Nephron (organoid): ENCODE measurements around the gene GALNT9.
A peak's percentile ranks its signal among the peaks of the same experiment; 100 is the strongest.

Experiments used
- H3K27ac Mint-ChIP-seq, 3 experiments: 2 replicates each; pipeline ENCODE4 v1.8.0; 2020; ENCODE audit warnings: mixed read lengths in 3 of 3, mild to moderate bottlenecking in 2 of 3, moderate library complexity in 1 of 3
- H3K27me3 Mint-ChIP-seq: 2 replicates; pipeline ENCODE4 v1.8.0; 2021; ENCODE audit warnings: low read depth, mild to moderate bottlenecking, moderate library complexity, mixed read lengths
- H3K36me3 Mint-ChIP-seq: 2 replicates; pipeline ENCODE4 v1.8.0; 2020; ENCODE audit warnings: low read depth, mixed read lengths
- H3K4me1 Mint-ChIP-seq: 2 replicates; pipeline ENCODE4 v1.8.0; 2020; ENCODE audit warnings: mixed read lengths
- H3K4me3 Mint-ChIP-seq, 3 experiments: 2 replicates each; pipeline ENCODE4 v1.8.0; 2020; ENCODE audit warnings: mild to moderate bottlenecking in 3 of 3, mixed read lengths in 3 of 3, moderate library complexity in 2 of 3
- H3K9me3 Mint-ChIP-seq: 2 replicates; pipeline ENCODE4 v1.8.0; 2020; ENCODE audit warnings: mixed read lengths
- CTCF ChIP-seq, 3 experiments: fragments of 200-600 bp; sonication (generic); IDR thresholded peaks; one replicate each; pipeline ENCODE4 v1.5.0; 2021; ENCODE audit warnings: antibody characterized with exemption in 3 of 3; ENCODE audit not compliant: unreplicated experiment in 3 of 3

The GALNT9 gene

GRCh38 chr12:132182206-132182710, 147.1 kb downstream of the GALNT9 start:
- H3K4me1 Mint-ChIP-seq = peaks cover 15% of the 10 kb centered on the region
- peaks cover 71% of the 10 kb centered on the region for H3K27me3 Mint-ChIP-seq
- peaks cover 2% of the 10 kb centered on the region for H3K9me3 Mint-ChIP-seq
- H3K4me3 Mint-ChIP-seq = no peak overlapping the region
- no peak for TF ChIP-seq CTCF (IDR thresholded peaks at IDR 0.05; ENCODE audit: unreplicated experiment in 3 of 3)
- H3K27ac Mint-ChIP-seq = no peak overlapping the region
- H3K36me3 Mint-ChIP-seq = no peaks in the 10 kb centered on the region

GRCh38 chr12:132181570-132182200, 147.7 kb downstream of the GALNT9 start:
- no peak for TF ChIP-seq CTCF (IDR thresholded peaks at IDR 0.05; ENCODE audit: unreplicated experiment in 3 of 3)
- Mint-ChIP-seq H3K4me1 (peaks cover 19% of the 10 kb centered on the region), H3K36me3 (no peaks in the 10 kb centered on the region), H3K4me3 (peak overlapping the region in 1 of 3 experiments; percentile 5), H3K9me3 (peaks cover 2% of the 10 kb centered on the region), H3K27me3 (peaks cover 72% of the 10 kb centered on the region), H3K27ac (no peak overlapping the region)

- Mint-ChIP-seq H3K36me3 (no peaks in the 10 kb centered on the region), H3K27me3 (peaks cover 69% of the 10 kb centered on the region), H3K9me3 (peaks cover 2% of the 10 kb centered on the region), H3K4me3 (peak overlapping the region in 1 of 3 experiments; percentile 5), H3K27ac (no peak overlapping the region), H3K4me1 (peaks cover 19% of the 10 kb centered on the region)
- no peak for TF ChIP-seq CTCF (IDR thresholded peaks at IDR 0.05; ENCODE audit: unreplicated experiment in 3 of 3)
Measured at GRCh38 chr12:132180648-132181546, 148.5 kb downstream of the GALNT9 start.

- no peak for TF ChIP-seq CTCF (IDR thresholded peaks at IDR 0.05; ENCODE audit: unreplicated experiment in 3 of 3)
- no peaks in the 10 kb centered on the region for H3K36me3 Mint-ChIP-seq
- H3K27me3 Mint-ChIP-seq = peaks cover 63% of the 10 kb centered on the region
- peaks cover 19% of the 10 kb centered on the region for H3K4me1 Mint-ChIP-seq
- no peak overlapping the region for H3K4me3 Mint-ChIP-seq
- H3K27ac Mint-ChIP-seq = no peak overlapping the region
- peaks cover 2% of the 10 kb centered on the region for H3K9me3 Mint-ChIP-seq
Measured at GRCh38 chr12:132179431-132180362, 149.7 kb downstream of the GALNT9 start.

- Mint-ChIP-seq H3K9me3 (peaks cover 2% of the 10 kb centered on the region), H3K27ac (no peak overlapping the region), H3K4me1 (peaks cover 19% of the 10 kb centered on the region), H3K4me3 (peak overlapping the region in 2 of 3 experiments; percentile 13 to 36), H3K27me3 (peaks cover 59% of the 10 kb centered on the region), H3K36me3 (no peaks in the 10 kb centered on the region)
- TF ChIP-seq CTCF (IDR thresholded peaks at IDR 0.05; ENCODE audit: unreplicated experiment in 3 of 3) = no peak
Measured at GRCh38 chr12:132178801-132179401, 150.5 kb downstream of the GALNT9 start.
